Measurements from ENCODE around the gene SSX2IP.

GRCh38 chr1:84632137-84632536 is 58.1 kb downstream of the SSX2IP start:
- TF ChIP-seq CTCF (IDR thresholded peaks at IDR 0.05) (no peak), ZFX (IDR thresholded peaks at IDR 0.05; ENCODE audit: borderline replicate concordance) (no peak)

All from 22Rv1 (cell line).